Measurements from ENCODE around the gene TIGIT.

TIGIT gene

GRCh38 chr3:114356066-114356465 is 62.2 kb downstream of the TIGIT start:
- no peak for DNase-seq

- DNase-seq: no peak
Measured at GRCh38 chr3:114356525-114356924, 62.7 kb downstream of the TIGIT start.

All from NCI-H774 (cell line).